Activated naive CD4-positive, alpha-beta T cell treated with anti-CD3 and anti-CD28 coated beads, Interleukin-2, amount 50 U/mL, for 72 hours (primary cell): ENCODE results near the gene TNFAIP8. TPM values are rescaled to one million over a fixed set of nuclear protein-coding genes. Genes with fewer than 3 reads are reported as not detected.
A peak's percentile ranks its signal among the peaks of the same experiment; 100 is the strongest.

Experiments
- ATAC-seq, 2 donors: fragments of 150-1000 bp; cut with Tn5 transposase; 2 replicates each; pipeline ENCODE4 v1.10.0; 2021; ENCODE audit warnings: mild to moderate bottlenecking in 2 of 2, moderate library complexity in 2 of 2
- DNase-seq, 2 donors: peaks; one replicate each; pipeline ENCODE4 v3.0.0; 2021 to 2022; ENCODE audit warnings: low spot score in 2 of 2
- H3K27ac Mint-ChIP-seq, 2 donors: one replicate each; pipeline ENCODE4 v1.8.0; 2022; ENCODE audit warnings: mild to moderate bottlenecking in 2 of 2, mixed read lengths in 2 of 2
- H3K36me3 Mint-ChIP-seq, 2 donors: one replicate each; pipeline ENCODE4 v1.8.0; 2022; ENCODE audit warnings: mixed read lengths in 2 of 2
- H3K9me3 Mint-ChIP-seq, 2 donors: one replicate each; pipeline ENCODE4 v1.8.0; 2022; ENCODE audit warnings: mixed read lengths in 2 of 2
- total RNA-seq, 2 donors: library from RNA; stranded (reverse); gene quantifications; one replicate each; pipeline ENCODE4 v1.2.3, GENCODE V29; 2022

The TNFAIP8 gene
- 100 to 1,000 TPM; 110 to 146 TPM for total RNA-seq

- DNase-seq (peak; percentile 77 to 86), ATAC-seq (peak; percentile 78 to 79)
- Mint-ChIP-seq H3K9me3 (no peaks in the 10 kb centered on the region), H3K36me3 (peaks cover 33 to 45% of the 10 kb centered on the region in 2 donors), H3K27ac (peak within 1 kb of the TSS; percentile 94 to 99)
Measured at GRCh38 chr5:119355685-119356611, at the start of gene TNFAIP8. TSS of gene TNFAIP8 (plus strand) at chr5:119356019. CDS start at chr5:119356091, 72 bp downstream.

GRCh38 chr5:119307170-119307569 is 48.6 kb upstream of the TNFAIP8 start:
- no peak for ATAC-seq
- Mint-ChIP-seq H3K27ac (no peak overlapping the region), H3K36me3 (peaks cover 5 to 51% of the 10 kb centered on the region in 2 donors), H3K9me3 (no peaks in the 10 kb centered on the region)
- no peak for DNase-seq

GRCh38 chr5:119309326-119309725 is 46.5 kb upstream of the TNFAIP8 start:
- ATAC-seq = no peak
- Mint-ChIP-seq H3K9me3 (no peaks in the 10 kb centered on the region), H3K27ac (peak overlapping the region; percentile 87 to 99), H3K36me3 (peaks cover 5 to 48% of the 10 kb centered on the region in 2 donors)
- DNase-seq = no peak

GRCh38 chr5:119311688-119312087 is 44.1 kb upstream of the TNFAIP8 start:
- H3K9me3 Mint-ChIP-seq = no peaks in the 10 kb centered on the region
- no peak for ATAC-seq
- no peak for DNase-seq

GRCh38 chr5:119312403-119312802 is 43.4 kb upstream of the TNFAIP8 start:
- Mint-ChIP-seq H3K36me3 (peaks cover 12 to 50% of the 10 kb centered on the region in 2 donors), H3K9me3 (no peaks in the 10 kb centered on the region)
- ATAC-seq = no peak

More at GRCh38 chr5:119311688-119312087, 44.1 kb upstream of the TNFAIP8 start:
- Mint-ChIP-seq H3K27ac (peak overlapping the region; percentile 87 to 95), H3K36me3 (peaks cover 12 to 50% of the 10 kb centered on the region in 2 donors)

GRCh38 chr5:119313197-119313596 is 42.6 kb upstream of the TNFAIP8 start:
- no peaks in the 10 kb centered on the region for H3K9me3 Mint-ChIP-seq
- H3K27ac Mint-ChIP-seq = peak overlapping the region in 1 of 2 donors; percentile 95
- ATAC-seq (no peak), DNase-seq (no peak)
- H3K36me3 Mint-ChIP-seq = peaks cover 12 to 48% of the 10 kb centered on the region in 2 donors

More at GRCh38 chr5:119312403-119312802, 43.4 kb upstream of the TNFAIP8 start:
- peak overlapping the region; percentile 87 to 95 for H3K27ac Mint-ChIP-seq
- DNase-seq = no peak

GRCh38 chr5:119313658-119314605 is 41.9 kb upstream of the TNFAIP8 start:
- DNase-seq (no peak), ATAC-seq (peak in 1 of 2 donors; percentile 22)
- H3K9me3 Mint-ChIP-seq = no peaks in the 10 kb centered on the region
- H3K27ac Mint-ChIP-seq = peak overlapping the region; percentile 65 to 92
- H3K36me3 Mint-ChIP-seq = peaks cover 12 to 45% of the 10 kb centered on the region in 2 donors

- ATAC-seq (peak; percentile 65 to 79), DNase-seq (no peak)
- Mint-ChIP-seq H3K36me3 (peaks cover 7 to 33% of the 10 kb centered on the region in 2 donors), H3K9me3 (no peaks in the 10 kb centered on the region), H3K27ac (peak overlapping the region; percentile 92 to 94)
Measured at GRCh38 chr5:119315516-119315949, 40.3 kb upstream of the TNFAIP8 start.

- peak; percentile 45 to 83 for ATAC-seq
- Mint-ChIP-seq H3K36me3 (peaks cover 7 to 31% of the 10 kb centered on the region in 2 donors), H3K27ac (peak overlapping the region; percentile 92 to 94), H3K9me3 (no peaks in the 10 kb centered on the region)
- no peak for DNase-seq
Measured at GRCh38 chr5:119316086-119316485, 39.7 kb upstream of the TNFAIP8 start.

- no peak for ATAC-seq
- Mint-ChIP-seq H3K9me3 (no peaks in the 10 kb centered on the region), H3K27ac (peak overlapping the region in 1 of 2 donors; percentile 92), H3K36me3 (peaks cover 7 to 23% of the 10 kb centered on the region in 2 donors)
- DNase-seq = no peak
Measured at GRCh38 chr5:119316906-119317305, 38.9 kb upstream of the TNFAIP8 start.

- DNase-seq (no peak), ATAC-seq (peak; percentile 3 to 33)
- peak overlapping the region; percentile 73 to 86 for H3K27ac Mint-ChIP-seq
- no peaks in the 10 kb centered on the region for H3K9me3 Mint-ChIP-seq
- peaks cover 7 to 20% of the 10 kb centered on the region in 2 donors for H3K36me3 Mint-ChIP-seq
Measured at GRCh38 chr5:119318256-119318894, 37.4 kb upstream of the TNFAIP8 start.

- no peak for DNase-seq
- Mint-ChIP-seq H3K9me3 (no peaks in the 10 kb centered on the region), H3K36me3 (peaks cover 7 to 20% of the 10 kb centered on the region in 2 donors), H3K27ac (peak overlapping the region; percentile 57 to 86)
- no peak for ATAC-seq
Measured at GRCh38 chr5:119319401-119319800, 36.4 kb upstream of the TNFAIP8 start.

GRCh38 chr5:119319890-119320289 is 35.9 kb upstream of the TNFAIP8 start:
- DNase-seq (no peak), ATAC-seq (no peak)
- Mint-ChIP-seq H3K9me3 (no peaks in the 10 kb centered on the region), H3K27ac (peak overlapping the region; percentile 57 to 86), H3K36me3 (peaks cover 7 to 20% of the 10 kb centered on the region in 2 donors)

GRCh38 chr5:119321569-119322311 is 34.1 kb upstream of the TNFAIP8 start:
- H3K9me3 Mint-ChIP-seq = no peaks in the 10 kb centered on the region
- H3K27ac Mint-ChIP-seq = peak overlapping the region; percentile 86 to 94
- ATAC-seq = no peak
- no peak for DNase-seq
- H3K36me3 Mint-ChIP-seq = peaks cover 0 to 16% of the 10 kb centered on the region in 2 donors

- DNase-seq (no peak), ATAC-seq (no peak)
- peak overlapping the region; percentile 86 to 94 for H3K27ac Mint-ChIP-seq
- peaks cover 0 to 16% of the 10 kb centered on the region in 2 donors for H3K36me3 Mint-ChIP-seq
- no peaks in the 10 kb centered on the region for H3K9me3 Mint-ChIP-seq
Measured at GRCh38 chr5:119322312-119322947, 33.4 kb upstream of the TNFAIP8 start.
